ENCODE results near the gene CELF2.

DNA sequence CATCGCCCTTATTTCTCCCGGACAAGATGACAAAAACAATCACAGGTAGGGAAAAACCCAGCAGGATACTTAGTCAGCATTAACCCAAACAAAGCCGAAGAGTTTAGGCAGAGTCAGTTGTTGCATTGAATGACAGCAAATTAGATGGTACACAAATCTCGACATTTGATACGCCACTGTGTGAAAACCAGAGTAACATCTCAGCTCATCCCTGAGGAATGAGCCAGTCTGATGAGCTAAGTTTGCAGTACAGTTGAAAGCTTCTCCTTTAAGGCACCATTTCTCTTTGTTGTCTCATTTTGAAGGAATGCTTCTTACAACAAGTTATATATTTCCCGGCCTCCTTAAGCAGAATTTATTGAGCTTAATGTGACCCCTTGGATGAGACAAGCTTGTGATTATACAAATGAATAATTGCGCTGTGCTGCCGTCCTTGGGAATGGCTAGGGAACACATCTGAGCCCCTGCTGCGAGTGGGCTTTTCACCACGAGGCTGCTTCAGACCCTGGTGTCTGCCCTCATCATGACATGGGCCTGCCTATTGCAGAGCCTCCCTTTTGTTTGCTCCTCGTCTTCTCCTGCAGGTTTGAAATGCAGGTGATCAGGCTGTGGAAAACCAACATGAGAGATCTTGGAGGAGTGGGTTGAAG lies 137.3 kb downstream of the CELF2 start:
- TF ChIP-seq CEBPB (tag; IDR thresholded peaks at IDR 0.05) = no peak
- TF ChIP-seq YY1 (IDR thresholded peaks at IDR 0.05; ENCODE audit: borderline replicate concordance in 1 of 3, control insufficient read depth in 1 of 3, extremely low read depth in 1 of 3, insufficient read depth in 3 of 3, insufficient read length in 1 of 3, insufficient replicate concordance in 2 of 3, low read depth in 1 of 3, low read length in 2 of 3) = no peak
- TF ChIP-seq, protein P1, sequence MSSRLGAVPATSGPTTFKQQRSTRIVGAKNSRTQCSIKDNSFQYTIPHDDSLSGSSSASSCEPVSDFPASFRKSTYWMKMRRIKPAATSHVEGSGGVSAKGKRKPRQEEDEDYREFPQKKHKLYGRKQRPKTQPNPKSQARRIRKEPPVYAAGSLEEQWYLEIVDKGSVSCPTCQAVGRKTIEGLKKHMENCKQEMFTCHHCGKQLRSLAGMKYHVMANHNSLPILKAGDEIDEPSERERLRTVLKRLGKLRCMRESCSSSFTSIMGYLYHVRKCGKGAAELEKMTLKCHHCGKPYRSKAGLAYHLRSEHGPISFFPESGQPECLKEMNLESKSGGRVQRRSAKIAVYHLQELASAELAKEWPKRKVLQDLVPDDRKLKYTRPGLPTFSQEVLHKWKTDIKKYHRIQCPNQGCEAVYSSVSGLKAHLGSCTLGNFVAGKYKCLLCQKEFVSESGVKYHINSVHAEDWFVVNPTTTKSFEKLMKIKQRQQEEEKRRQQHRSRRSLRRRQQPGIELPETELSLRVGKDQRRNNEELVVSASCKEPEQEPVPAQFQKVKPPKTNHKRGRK (tag; IDR thresholded peaks at IDR 0.05) = no peak
- no peak for TF ChIP-seq MCM2 (IDR thresholded peaks at IDR 0.05; ENCODE audit: low read depth)
- TF ChIP-seq, protein P2, sequence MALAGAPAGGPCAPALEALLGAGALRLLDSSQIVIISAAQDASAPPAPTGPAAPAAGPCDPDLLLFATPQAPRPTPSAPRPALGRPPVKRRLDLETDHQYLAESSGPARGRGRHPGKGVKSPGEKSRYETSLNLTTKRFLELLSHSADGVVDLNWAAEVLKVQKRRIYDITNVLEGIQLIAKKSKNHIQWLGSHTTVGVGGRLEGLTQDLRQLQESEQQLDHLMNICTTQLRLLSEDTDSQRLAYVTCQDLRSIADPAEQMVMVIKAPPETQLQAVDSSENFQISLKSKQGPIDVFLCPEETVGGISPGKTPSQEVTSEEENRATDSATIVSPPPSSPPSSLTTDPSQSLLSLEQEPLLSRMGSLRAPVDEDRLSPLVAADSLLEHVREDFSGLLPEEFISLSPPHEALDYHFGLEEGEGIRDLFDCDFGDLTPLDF (CRISPR knock-in tag; IDR thresholded peaks at IDR 0.05) = no peak
- no peak for TF ChIP-seq RNF2 (IDR thresholded peaks at IDR 0.05)
- TF ChIP-seq POLR2A (conservative IDR thresholded peaks at IDR 0.05) = no peak
- no peak for TF ChIP-seq NR2C2 (CRISPR knock-in tag; IDR thresholded peaks at IDR 0.05)
- no peak for TF ChIP-seq NR2C2 (tag; IDR thresholded peaks at IDR 0.05)
- TF ChIP-seq, protein P3, sequence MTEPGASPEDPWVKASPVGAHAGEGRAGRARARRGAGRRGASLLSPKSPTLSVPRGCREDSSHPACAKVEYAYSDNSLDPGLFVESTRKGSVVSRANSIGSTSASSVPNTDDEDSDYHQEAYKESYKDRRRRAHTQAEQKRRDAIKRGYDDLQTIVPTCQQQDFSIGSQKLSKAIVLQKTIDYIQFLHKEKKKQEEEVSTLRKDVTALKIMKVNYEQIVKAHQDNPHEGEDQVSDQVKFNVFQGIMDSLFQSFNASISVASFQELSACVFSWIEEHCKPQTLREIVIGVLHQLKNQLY (CRISPR knock-in tag; conservative IDR thresholded peaks at IDR 0.05) = no peak
- no peak for TF ChIP-seq NFIC (IDR thresholded peaks at IDR 0.05)
- TF ChIP-seq, protein P4, sequence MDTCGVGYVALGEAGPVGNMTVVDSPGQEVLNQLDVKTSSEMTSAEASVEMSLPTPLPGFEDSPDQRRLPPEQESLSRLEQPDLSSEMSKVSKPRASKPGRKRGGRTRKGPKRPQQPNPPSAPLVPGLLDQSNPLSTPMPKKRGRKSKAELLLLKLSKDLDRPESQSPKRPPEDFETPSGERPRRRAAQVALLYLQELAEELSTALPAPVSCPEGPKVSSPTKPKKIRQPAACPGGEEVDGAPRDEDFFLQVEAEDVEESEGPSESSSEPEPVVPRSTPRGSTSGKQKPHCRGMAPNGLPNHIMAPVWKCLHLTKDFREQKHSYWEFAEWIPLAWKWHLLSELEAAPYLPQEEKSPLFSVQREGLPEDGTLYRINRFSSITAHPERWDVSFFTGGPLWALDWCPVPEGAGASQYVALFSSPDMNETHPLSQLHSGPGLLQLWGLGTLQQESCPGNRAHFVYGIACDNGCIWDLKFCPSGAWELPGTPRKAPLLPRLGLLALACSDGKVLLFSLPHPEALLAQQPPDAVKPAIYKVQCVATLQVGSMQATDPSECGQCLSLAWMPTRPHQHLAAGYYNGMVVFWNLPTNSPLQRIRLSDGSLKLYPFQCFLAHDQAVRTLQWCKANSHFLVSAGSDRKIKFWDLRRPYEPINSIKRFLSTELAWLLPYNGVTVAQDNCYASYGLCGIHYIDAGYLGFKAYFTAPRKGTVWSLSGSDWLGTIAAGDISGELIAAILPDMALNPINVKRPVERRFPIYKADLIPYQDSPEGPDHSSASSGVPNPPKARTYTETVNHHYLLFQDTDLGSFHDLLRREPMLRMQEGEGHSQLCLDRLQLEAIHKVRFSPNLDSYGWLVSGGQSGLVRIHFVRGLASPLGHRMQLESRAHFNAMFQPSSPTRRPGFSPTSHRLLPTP (IDR thresholded peaks at IDR 0.05; ENCODE audit: borderline replicate concordance, extremely low read depth, insufficient read length) = no peak
- no peak for TF ChIP-seq CREB1 (IDR thresholded peaks at IDR 0.05)
- TF ChIP-seq CREB1 (CRISPR knock-in tag; IDR thresholded peaks at IDR 0.05) = no peak
- no peak for TF ChIP-seq CCAR2 (IDR thresholded peaks at IDR 0.05; ENCODE audit: low read depth, low read length)
- no peak for TF ChIP-seq RFX1 (IDR thresholded peaks at IDR 0.05)

Measured in K562 (cell line).